DND-41 (cell line): Measurements from ENCODE around the gene GATA3.

ENCODE experiments used
- ATAC-seq: fragments of 200-7000 bp; cut with Tn5 transposase; 3 replicates; pipeline ENCODE4 v1.9.1; 2021; ENCODE audit warnings: low read depth; ENCODE audit not compliant: insufficient read depth
- DNase-seq: peaks from one replicate; pipeline ENCODE4 v3.0.0-alpha.2; 2020
- H2AFZ ChIP-seq: 2 replicates; pipeline ENCODE4 v1.6.0; 2012; ENCODE audit warnings: low read depth, low read length
- H3K27ac ChIP-seq: 2 replicates; pipeline ENCODE4 v1.5.1; 2012; ENCODE audit warnings: low read length, inconsistent platforms
- H3K27me3 ChIP-seq: fragments of 200-600 bp; sonication (generic); 2 replicates; pipeline ENCODE4 v1.6.0; 2012; ENCODE audit warnings: low read length, mild to moderate bottlenecking, inconsistent platforms; ENCODE audit not compliant: insufficient read depth, poor library complexity
- H3K36me3 ChIP-seq: 2 replicates; pipeline ENCODE4 v1.5.1; 2012; ENCODE audit warnings: low read length, inconsistent platforms; ENCODE audit not compliant: insufficient read depth
- H3K4me1 ChIP-seq: 2 replicates; pipeline ENCODE4 v1.5.1; 2012; ENCODE audit warnings: mild to moderate bottlenecking, low read length; ENCODE audit not compliant: insufficient read depth
- H3K4me2 ChIP-seq: 2 replicates; pipeline ENCODE4 v1.6.0; 2012; ENCODE audit warnings: mild to moderate bottlenecking, moderate library complexity, low read length, inconsistent platforms; ENCODE audit not compliant: insufficient read depth
- H3K4me3 ChIP-seq, 2 experiments: fragments of 200-600 bp in 1 of 2; shearing (Covaris generic) in 1 of 2; 2 replicates each; pipeline ENCODE4 v1.5.1; 2012 to 2016; ENCODE audit warnings: inconsistent platforms in 2 of 2, low read length in 2 of 2, mild to moderate bottlenecking in 2 of 2, low read depth in 1 of 2, moderate library complexity in 1 of 2
- H3K79me2 ChIP-seq: 2 replicates; pipeline ENCODE4 v1.6.0; 2012; ENCODE audit warnings: low read length, inconsistent platforms; ENCODE audit not compliant: insufficient read depth
- H3K9ac ChIP-seq: 2 replicates; pipeline ENCODE4 v1.6.0; 2012; ENCODE audit warnings: low read depth, mild to moderate bottlenecking, inconsistent platforms, low read length, moderate library complexity
- H3K9me3 ChIP-seq: 2 replicates; pipeline ENCODE4 v1.5.1; 2012; ENCODE audit warnings: low read length, moderate library complexity, mild to moderate bottlenecking, inconsistent platforms; ENCODE audit not compliant: insufficient read depth, severe bottlenecking
- H4K20me1 ChIP-seq: 2 replicates; pipeline ENCODE4 v1.6.0; 2012; ENCODE audit warnings: low read length; ENCODE audit not compliant: insufficient read depth
- CTCF ChIP-seq: IDR thresholded peaks from 2 replicates; pipeline ENCODE4 v1.5.1; 2012; ENCODE audit warnings: borderline replicate concordance, low read length, moderate library complexity, mild to moderate bottlenecking; ENCODE audit not compliant: poor library complexity, severe bottlenecking; ENCODE audit errors: extremely low read depth
- EZH2 ChIP-seq: IDR thresholded peaks from 3 replicates; pipeline ENCODE4 v1.6.1; 2012; ENCODE audit warnings: borderline replicate concordance, low read depth, mild to moderate bottlenecking, moderate library complexity, low read length, inconsistent platforms; ENCODE audit not compliant: severe bottlenecking

The GATA3 gene

GRCh38 chr10:8071666-8072065 is 17.2 kb downstream of the GATA3 start:
- peaks cover 49% of the 10 kb centered on the region for H4K20me1 ChIP-seq
- H3K4me3 ChIP-seq: no peak overlapping the region
- peaks cover 22% of the 10 kb centered on the region for H3K4me1 ChIP-seq
- H3K36me3 ChIP-seq: peaks cover 89% of the 10 kb centered on the region
- no peak overlapping the region for H2AFZ ChIP-seq
- no peak for DNase-seq
- H3K4me2 ChIP-seq: no peak overlapping the region
- H3K27me3 ChIP-seq: no peaks in the 10 kb centered on the region
- no peak for ATAC-seq
- H3K9me3 ChIP-seq: no peaks in the 10 kb centered on the region
- H3K9ac ChIP-seq: no peak overlapping the region
- peaks cover 62% of the 10 kb centered on the region for H3K79me2 ChIP-seq
- no peak overlapping the region for H3K27ac ChIP-seq
- TF ChIP-seq CTCF: no peak
- TF ChIP-seq EZH2: no peak

GRCh38 chr10:8072211-8072610 is 17.7 kb downstream of the GATA3 start:
- H3K27ac ChIP-seq: no peak overlapping the region
- H3K4me2 ChIP-seq: no peak overlapping the region
- no peaks in the 10 kb centered on the region for H3K27me3 ChIP-seq
- H4K20me1 ChIP-seq: peaks cover 48% of the 10 kb centered on the region
- peaks cover 17% of the 10 kb centered on the region for H3K4me1 ChIP-seq
- DNase-seq (no peak), ATAC-seq (no peak)
- TF ChIP-seq EZH2 (no peak), CTCF (no peak)
- no peak overlapping the region for H3K4me3 ChIP-seq
- peaks cover 56% of the 10 kb centered on the region for H3K79me2 ChIP-seq
- H3K9ac ChIP-seq: no peak overlapping the region
- no peaks in the 10 kb centered on the region for H3K9me3 ChIP-seq
- H2AFZ ChIP-seq: no peak overlapping the region
- peaks cover 84% of the 10 kb centered on the region for H3K36me3 ChIP-seq

GRCh38 chr10:8073691-8074416 is 19.4 kb downstream of the GATA3 start:
- Histone ChIP-seq H2AFZ (no peak overlapping the region), H3K4me3 (no peak overlapping the region), H3K9ac (no peak overlapping the region), H3K27ac (peak overlapping the region; percentile 38; the same call in 1 of the 2 replicates), H3K9me3 (no peaks in the 10 kb centered on the region), H3K27me3 (no peaks in the 10 kb centered on the region), H3K36me3 (peaks cover 67% of the 10 kb centered on the region), H3K79me2 (peaks cover 45% of the 10 kb centered on the region), H3K4me2 (no peak overlapping the region), H4K20me1 (peaks cover 38% of the 10 kb centered on the region), H3K4me1 (0 out of 2 replicates have a peak, but pooled peaks cover 6% of the 10 kb centered on the region)
- TF ChIP-seq EZH2 (no peak), CTCF (no peak)
- ATAC-seq (no peak), DNase-seq (no peak)
